T-cell (primary cell): ENCODE data around the gene IQGAP1. TPM values are rescaled to one million over a fixed set of nuclear protein-coding genes. Genes with fewer than 3 reads are reported as not detected.

Source experiments
- ATAC-seq, 4 experiments: fragments of 200-7000 bp in 3 of 4; fragments of 150-1000 bp in 1 of 4; cut with Tn5 transposase; replicated peaks in 1 of 4; 1 replicate in 3 of 4; 2 replicates in 1 of 4; pipeline ENCODE4 v1.10.0; 2021; ENCODE audit warnings: moderate library complexity in 3 of 4, mild to moderate bottlenecking in 2 of 4, moderate number of reproducible peaks in 1 of 4
- CTCF ChIA-PET, 2 donors: fragments of 300-600 bp; sonication (Branson Sonifier 250); formaldehyde crosslinking; loops; one replicate each; lab custom pipeline; 2022; ENCODE audit warnings: antibody characterized with exemption in 2 of 2; lab: Charles Lee
- POLR2A ChIA-PET, 2 donors: fragments of 300-600 bp; sonication (Branson Sonifier 250); formaldehyde crosslinking; loops; one replicate each; lab custom pipeline; 2022; ENCODE audit warnings: antibody characterized with exemption in 2 of 2; lab: Charles Lee
- DNase-seq, 35 experiments: peaks; one replicate each; pipeline versions ENCODE4 v3.0.0 to v3.0.0-alpha.2; 2013 to 2023
- H3K27ac ChIP-seq: one replicate; pipeline ENCODE4 v1.5.1; 2013; ENCODE audit warnings: low read length
- H3K27me3 ChIP-seq, 2 experiments: replicated peaks in 1 of 2; 1 replicate in 1 of 2; 2 replicates in 1 of 2; pipeline versions ENCODE4 v1.6.1 to v1.7.0; 2013; ENCODE audit warnings: low read length in 1 of 2, mixed read lengths in 1 of 2; ENCODE audit not compliant: control insufficient read depth in 2 of 2, insufficient read depth in 2 of 2; ENCODE audit errors: extremely low read depth in 1 of 2
- H3K36me3 ChIP-seq, 2 donors: 1 replicate in 1 of 2; 2 replicates in 1 of 2; pipeline versions ENCODE4 v1.6.1 to v1.7.0; 2013; ENCODE audit warnings: low read length in 1 of 2; ENCODE audit not compliant: control insufficient read depth in 2 of 2, insufficient read depth in 1 of 2; ENCODE audit errors: extremely low read depth in 1 of 2
- H3K4me1 ChIP-seq, 2 experiments: 1 replicate in 1 of 2; 2 replicates in 1 of 2; pipeline versions ENCODE4 v1.6.1 to v1.7.0; 2013; ENCODE audit warnings: low read length in 2 of 2, mixed read lengths in 1 of 2; ENCODE audit not compliant: insufficient read depth in 2 of 2, control insufficient read depth in 1 of 2; ENCODE audit errors: extremely low read depth in 1 of 2
- H3K4me3 ChIP-seq, 2 donors: 1 replicate in 1 of 2; 2 replicates in 1 of 2; pipeline versions ENCODE4 v1.5.1 to v1.7.0; 2013; ENCODE audit warnings: mild to moderate bottlenecking in 2 of 2, low read length in 1 of 2, moderate library complexity in 1 of 2; ENCODE audit not compliant: control insufficient read depth in 1 of 2; ENCODE audit errors: extremely low read depth in 1 of 2
- H3K9me3 ChIP-seq: 2 replicates; pipeline ENCODE4 v1.7.0; 2013
- H3K27ac Mint-ChIP-seq, 2 donors: one replicate each; pipeline ENCODE4 v1.8.0; 2020 to 2021; ENCODE audit warnings: mild to moderate bottlenecking in 2 of 2, mixed read lengths in 2 of 2
- H3K27me3 Mint-ChIP-seq, 2 donors: one replicate each; pipeline ENCODE4 v1.8.0; 2021 to 2022; ENCODE audit warnings: mixed read lengths in 2 of 2
- H3K36me3 Mint-ChIP-seq: one replicate; pipeline ENCODE4 v1.8.0; 2021; ENCODE audit warnings: mixed read lengths
- H3K4me1 Mint-ChIP-seq, 3 donors: one replicate each; pipeline ENCODE4 v1.8.0; 2020 to 2022; ENCODE audit warnings: mixed read lengths in 3 of 3, mild to moderate bottlenecking in 1 of 3
- H3K4me3 Mint-ChIP-seq, 3 donors: one replicate each; pipeline ENCODE4 v1.8.0; 2020 to 2022; ENCODE audit warnings: mild to moderate bottlenecking in 3 of 3, mixed read lengths in 3 of 3, moderate library complexity in 3 of 3
- H3K9me3 Mint-ChIP-seq, 3 donors: one replicate each; pipeline ENCODE4 v1.8.0; 2020 to 2022; ENCODE audit warnings: mixed read lengths in 3 of 3
- WGBS: methylation state at CpG from one replicate; pipeline ENCODE4 v1.1.5; 2013; ENCODE audit warnings: missing lambda C conversion rate; ENCODE audit not compliant: insufficient coverage; 5-methylcytosine and 5-hydroxymethylcytosine counted together
- total RNA-seq, 35 experiments: library from RNA in 6 of 35; stranded (reverse) in 6 of 35; fragments of 120-200 nt in 1 of 35; gene quantifications; one replicate each; pipeline versions ENCODE4 v1.2.1 to v1.2.4 and lab custom pipeline; 2013 to 2026

The IQGAP1 gene
- total RNA-seq, 5 donors from 2014 or later (not counting 1 experiment from before 2014, with no cell fraction given), result 125 to 158 (median 127) TPM

DNA sequence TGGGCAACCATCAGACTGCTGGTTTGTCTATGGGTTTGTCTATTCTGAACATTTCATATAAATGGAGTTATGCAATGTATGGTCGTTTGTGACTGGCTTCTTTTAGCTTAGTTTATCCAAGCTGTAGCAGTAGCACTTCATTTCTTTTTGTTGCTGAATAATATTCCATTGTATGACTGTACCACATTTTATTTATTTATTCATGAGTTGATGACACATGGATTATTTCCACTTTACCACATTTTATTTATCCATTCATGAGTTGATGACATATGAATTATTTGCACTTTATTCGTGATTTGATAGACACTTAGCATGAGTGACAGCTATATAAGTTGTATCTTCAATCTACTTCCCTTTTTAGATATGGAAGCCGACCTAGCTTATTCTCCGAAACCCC lies 70.0 kb downstream of the IQGAP1 start:
- Mint-ChIP-seq H3K4me3 (no peak overlapping the region), H3K27ac (no peak overlapping the region)

DNA sequence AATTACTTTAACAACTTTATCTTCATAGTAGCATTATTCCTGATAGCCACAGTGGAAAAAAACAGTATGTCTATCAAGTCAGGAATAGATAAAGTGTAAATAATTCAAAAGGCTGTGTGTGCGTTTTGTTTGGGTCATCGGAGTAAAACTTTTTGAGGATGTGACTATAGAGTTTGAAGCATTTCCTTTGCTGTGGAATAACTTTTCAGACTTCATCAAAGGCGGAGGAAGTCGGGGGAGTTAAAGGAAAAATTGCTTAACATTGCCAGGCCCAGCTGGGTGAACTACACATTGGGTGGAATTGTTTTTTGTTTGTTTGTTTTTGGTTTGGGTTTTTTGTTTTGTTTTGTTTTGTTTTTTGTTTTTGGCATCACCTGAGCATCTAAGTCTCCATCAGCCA lies 71.3 kb downstream of the IQGAP1 start:
- Histone ChIP-seq H3K36me3 (peaks cover 20 to 84% of the 10 kb centered on the region in 2 donors), H3K9me3 (no peaks in the 10 kb centered on the region), H3K4me3 (no peak overlapping the region), H3K4me1 (no peaks in the 10 kb centered on the region), H3K27me3 (no peaks in the 10 kb centered on the region), H3K27ac (no peak overlapping the region)
- DNase-seq (no peak), ATAC-seq (no peak)
- ChIA-PET CTCF (interaction anchor here in 1 of 2 donors (0.5 to 1.6 kb wide), 3 partner anchors 22 to 198 kb away, joined by 4 to 5 read pairs (median 4); no protein-coding TSS in a partner anchor), POLR2A (interaction anchor here in 1 of 2 donors (0.7 kb wide), 1 partner anchor 16 kb away, joined by 4 read pairs; no protein-coding TSS in a partner anchor)
- Mint-ChIP-seq H3K27ac (peak overlapping the region in 1 of 2 donors; percentile 23), H3K9me3 (no peaks in the 10 kb centered on the region), H3K4me1 (peaks cover 15 to 26% (median 19%) of the 10 kb centered on the region in 3 donors), H3K36me3 (peaks cover 70% of the 10 kb centered on the region), H3K4me3 (no peak overlapping the region), H3K27me3 (no peaks in the 10 kb centered on the region)
- 66% methylated on average over 4 of the region's 4 CpGs for WGBS

More for the DNA sequence above, 70.0 kb downstream of the IQGAP1 start:
- Mint-ChIP-seq H3K36me3 (peaks cover 73% of the 10 kb centered on the region), H3K27me3 (no peaks in the 10 kb centered on the region), H3K4me1 (peaks cover 15 to 26% (median 19%) of the 10 kb centered on the region in 3 donors), H3K9me3 (no peaks in the 10 kb centered on the region)
- ATAC-seq (no peak), DNase-seq (no peak)
- H3K27me3 ChIP-seq, result no peaks in the 10 kb centered on the region
- H3K36me3 ChIP-seq, result peaks cover 20 to 85% of the 10 kb centered on the region in 2 donors
- WGBS, result no CpG with 5 or more reads among the region's 4 CpGs
- CTCF ChIA-PET, result interaction anchor here in 1 of 2 donors (0.7 to 1.1 kb wide), 2 partner anchors 101 to 157 kb away, joined by 3 to 5 read pairs; no protein-coding TSS in a partner anchor
- H3K27ac ChIP-seq, result no peak overlapping the region
- no peaks in the 10 kb centered on the region for H3K9me3 ChIP-seq
- H3K4me3 ChIP-seq, result no peak overlapping the region
- H3K4me1 ChIP-seq, result no peaks in the 10 kb centered on the region
- POLR2A ChIA-PET, result interaction anchor here in 1 of 2 donors (0.5 kb wide), 1 partner anchor 31 kb away, joined by 6 read pairs; no protein-coding TSS in a partner anchor

DNA sequence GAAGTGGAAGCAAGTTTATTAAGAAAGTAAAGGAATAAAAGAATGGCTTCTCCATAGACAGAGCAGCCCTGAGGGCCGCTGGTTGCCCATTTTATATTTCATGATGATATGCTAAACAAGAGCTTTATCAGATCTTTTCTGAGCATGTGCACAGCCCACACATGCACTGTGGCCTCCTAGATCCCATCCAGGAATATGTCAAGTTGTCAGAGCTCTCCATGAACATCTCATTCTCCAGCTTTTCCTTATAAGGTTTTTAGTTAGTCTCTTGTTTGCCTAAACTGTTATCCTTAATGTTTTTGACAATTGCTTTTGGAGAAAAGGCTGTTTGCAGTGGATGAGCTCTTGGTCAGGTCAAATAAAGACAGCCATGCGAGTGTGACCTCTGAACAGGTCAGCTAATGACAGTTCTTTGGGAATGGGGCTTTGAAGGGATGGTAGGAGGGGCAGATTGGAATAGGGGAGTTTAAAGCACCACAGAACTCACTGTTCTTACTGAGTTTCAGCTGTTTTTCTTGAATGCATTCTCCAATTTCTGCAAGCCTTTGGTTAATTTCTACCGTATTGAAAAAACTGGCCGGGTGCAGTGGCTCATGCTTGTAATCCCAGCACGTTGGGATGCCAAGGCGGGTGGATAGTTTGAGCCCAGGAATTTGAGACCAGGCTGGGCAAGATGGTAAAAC lies 72.2 kb downstream of the IQGAP1 start:
- H3K27ac Mint-ChIP-seq, result no peak overlapping the region
- no peak overlapping the region for H3K27ac ChIP-seq

DNA sequence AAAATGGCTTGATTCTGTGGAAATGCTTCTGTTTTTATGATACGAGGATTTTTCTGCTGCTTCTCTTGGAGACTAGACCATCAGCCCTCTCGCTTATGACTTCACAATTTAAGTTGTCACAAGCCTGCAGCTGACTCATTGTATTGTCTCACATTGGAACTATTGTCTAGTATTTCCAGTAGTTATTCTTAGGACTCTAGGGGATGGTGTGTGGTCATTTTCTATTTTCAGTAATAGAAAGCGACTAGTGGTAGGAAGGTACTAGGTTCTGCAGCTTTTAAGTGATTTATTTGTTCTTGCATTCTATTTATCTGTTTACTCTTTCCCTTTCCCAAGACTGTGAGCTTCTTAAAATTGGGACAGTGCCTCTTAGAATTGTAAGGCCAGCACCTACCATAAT lies 75.3 kb downstream of the IQGAP1 start:
- CTCF ChIA-PET, result no interaction called here
- no peak overlapping the region for H3K27ac Mint-ChIP-seq
- H3K9me3 Mint-ChIP-seq, result no peaks in the 10 kb centered on the region
- Histone ChIP-seq H3K4me3 (no peak overlapping the region), H3K27ac (no peak overlapping the region), H3K36me3 (peaks cover 14 to 74% of the 10 kb centered on the region in 2 donors), H3K9me3 (no peaks in the 10 kb centered on the region), H3K4me1 (no peaks in the 10 kb centered on the region), H3K27me3 (no peaks in the 10 kb centered on the region)
- ATAC-seq (no peak), DNase-seq (no peak)
- POLR2A ChIA-PET, result no interaction called here
- H3K4me1 Mint-ChIP-seq, result peaks cover 12 to 19% (median 17%) of the 10 kb centered on the region in 3 donors
- H3K36me3 Mint-ChIP-seq, result peaks cover 59% of the 10 kb centered on the region
- WGBS, result no CpG with 5 or more reads among the region's 3 CpGs
- no peak overlapping the region for H3K4me3 Mint-ChIP-seq
- H3K27me3 Mint-ChIP-seq, result no peaks in the 10 kb centered on the region

More for the DNA sequence above, 72.2 kb downstream of the IQGAP1 start:
- ATAC-seq (no peak), DNase-seq (no peak)
- WGBS, result 98% methylated on average over 6 of the region's 6 CpGs
- Mint-ChIP-seq H3K9me3 (no peaks in the 10 kb centered on the region), H3K4me1 (peaks cover 15 to 26% (median 19%) of the 10 kb centered on the region in 3 donors), H3K4me3 (no peak overlapping the region), H3K27me3 (no peaks in the 10 kb centered on the region), H3K36me3 (peaks cover 63% of the 10 kb centered on the region)
- no peaks in the 10 kb centered on the region for H3K9me3 ChIP-seq
- no peaks in the 10 kb centered on the region for H3K4me1 ChIP-seq
- no peak overlapping the region for H3K4me3 ChIP-seq
- H3K27me3 ChIP-seq, result no peaks in the 10 kb centered on the region
- H3K36me3 ChIP-seq, result peaks cover 20 to 82% of the 10 kb centered on the region in 2 donors
- POLR2A ChIA-PET, result interaction anchor here in 1 of 2 donors (0.7 kb wide), 1 partner anchor 239 kb away, joined by 8 read pairs; no protein-coding TSS in a partner anchor
- CTCF ChIA-PET, result interaction anchor here in 1 of 2 donors (0.5 to 1.6 kb wide), 3 partner anchors 23 to 199 kb away, joined by 4 to 5 read pairs (median 4); no protein-coding TSS in a partner anchor

DNA sequence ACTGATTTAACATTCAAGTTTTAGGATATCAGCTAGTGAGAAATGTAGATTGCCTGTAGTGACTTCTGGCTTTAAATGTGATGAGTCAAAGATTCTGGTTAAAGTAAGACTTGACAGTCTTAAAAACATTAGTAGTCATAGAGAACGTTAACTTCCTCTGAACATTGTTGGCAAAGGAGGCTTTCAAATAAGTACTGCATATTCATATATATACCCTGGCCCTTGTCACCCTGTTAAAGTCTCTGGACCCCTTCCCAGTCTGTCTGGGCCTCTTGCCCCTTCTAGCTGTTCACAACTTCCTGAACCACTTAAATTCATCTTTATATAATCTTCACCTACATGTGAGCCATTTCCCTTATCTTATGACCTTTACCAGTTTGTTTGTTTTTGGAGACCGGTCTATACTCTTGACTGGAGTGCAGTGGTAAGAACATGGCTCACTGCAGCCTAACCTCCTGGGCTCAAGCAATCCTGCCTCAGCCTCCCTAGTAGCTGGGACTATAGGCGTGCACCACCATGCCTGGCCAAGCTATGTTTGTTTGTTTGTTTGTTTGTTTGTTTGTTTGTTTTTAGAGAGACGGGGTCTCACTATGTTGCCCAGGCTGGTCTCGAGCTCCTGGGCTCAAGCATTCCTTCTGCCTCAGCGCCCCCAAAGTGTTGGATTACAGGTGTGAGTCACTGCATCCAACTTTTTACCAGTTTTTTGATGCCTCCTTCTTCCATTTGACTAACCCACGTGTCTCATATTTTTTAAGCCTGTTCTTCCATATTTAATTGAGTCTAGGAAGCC lies 77.3 kb downstream of the IQGAP1 start:
- no peak for DNase-seq
- no peaks in the 10 kb centered on the region for H3K27me3 Mint-ChIP-seq
- 80% methylated on average over 2 of the region's 7 CpGs for WGBS
- Histone ChIP-seq H3K4me3 (no peak overlapping the region), H3K36me3 (peaks cover 10 to 68% of the 10 kb centered on the region in 2 donors), H3K27ac (no peak overlapping the region), H3K4me1 (no peaks in the 10 kb centered on the region), H3K27me3 (no peaks in the 10 kb centered on the region), H3K9me3 (no peaks in the 10 kb centered on the region)
- POLR2A ChIA-PET, result no interaction called here
- H3K4me1 Mint-ChIP-seq, result peaks cover 11 to 16% (median 16%) of the 10 kb centered on the region in 3 donors
- ATAC-seq, result no peak
- H3K4me3 Mint-ChIP-seq, result no peak overlapping the region
- CTCF ChIA-PET, result interaction anchor here (0.6 to 2.0 kb wide), 4 partner anchors 17 to 78 kb away, joined by 3 to 7 read pairs (median 5); partner anchors contain the start of gene IQGAP1 (in 1 of the 2)
- peaks cover 54% of the 10 kb centered on the region for H3K36me3 Mint-ChIP-seq
- H3K9me3 Mint-ChIP-seq, result no peaks in the 10 kb centered on the region
- H3K27ac Mint-ChIP-seq, result peak overlapping the region in 1 of 2 donors; percentile 34
